Lower leg skin (tissue), 4 donors: ENCODE results near the gene RNF152. TPM values are rescaled to one million over a fixed set of nuclear protein-coding genes. Genes with fewer than 3 reads are reported as not detected.

ENCODE experiments used
- DNase-seq, 2 donors: peaks; one replicate each; pipeline ENCODE4 v3.0.0-alpha.2; 2019; ENCODE audit warnings: low spot score in 2 of 2
- H3K4me3 ChIP-seq: fragments of 200-600 bp; sonication (generic); 2 replicates; pipeline ENCODE4 v1.5.1; 2017; ENCODE audit warnings: mild to moderate bottlenecking, low read depth; ENCODE audit not compliant: poor library complexity, severe bottlenecking
- POLR2A ChIP-seq, 2 donors: fragments of 450-650 bp; IDR thresholded peaks; one replicate each; pipeline ENCODE4 v1.6.1; 2016 to 2017; ENCODE audit warnings: antibody characterized with exemption in 2 of 2, mild to moderate bottlenecking in 1 of 2, moderate library complexity in 1 of 2
- WGBS, 2 donors: methylation state at CpG; one replicate each; pipeline ENCODE4 v1.1.5; 2018; 5-methylcytosine and 5-hydroxymethylcytosine counted together
- intact Hi-C: fragments of 100-400 bp; cut with DNase I; formaldehyde crosslinking; loops from one replicate; pipeline ENCODE4 v1.15.0; 2023; ENCODE audit warnings: low total_unique reads
- total RNA-seq, 4 donors: library from RNA; depleted of rRNA; stranded (reverse); fragments of >200 nt; gene quantifications; one replicate each; pipeline ENCODE4 v1.1.0, GENCODE V29; 2016
- TF ChIP-seq, protein P1 (sequence below), 3 donors: fragments of 450-650 bp; IDR thresholded peaks; one replicate each; pipeline ENCODE4 v1.5.1; 2016; ENCODE audit warnings: antibody characterized with exemption in 3 of 3, mild to moderate bottlenecking in 3 of 3, moderate library complexity in 2 of 3

The RNF152 gene
- total RNA-seq, 4 donors from 2014 or later, result 37.1 to 112 (median 82.5) TPM

GRCh38 chr18:61891894-61892293 is 913 bp downstream of the RNF152 start:
- WGBS, 2 donors, result 63 to 64% methylated on average over 4 of the region's 4 CpGs
- DNase-seq, result no peak
- H3K4me3 ChIP-seq, result no peak overlapping the region
- intact Hi-C loops, result no loop called here
- TF ChIP-seq POLR2A (IDR thresholded peaks at IDR 0.05), result no peak
- TF ChIP-seq, protein P1, sequence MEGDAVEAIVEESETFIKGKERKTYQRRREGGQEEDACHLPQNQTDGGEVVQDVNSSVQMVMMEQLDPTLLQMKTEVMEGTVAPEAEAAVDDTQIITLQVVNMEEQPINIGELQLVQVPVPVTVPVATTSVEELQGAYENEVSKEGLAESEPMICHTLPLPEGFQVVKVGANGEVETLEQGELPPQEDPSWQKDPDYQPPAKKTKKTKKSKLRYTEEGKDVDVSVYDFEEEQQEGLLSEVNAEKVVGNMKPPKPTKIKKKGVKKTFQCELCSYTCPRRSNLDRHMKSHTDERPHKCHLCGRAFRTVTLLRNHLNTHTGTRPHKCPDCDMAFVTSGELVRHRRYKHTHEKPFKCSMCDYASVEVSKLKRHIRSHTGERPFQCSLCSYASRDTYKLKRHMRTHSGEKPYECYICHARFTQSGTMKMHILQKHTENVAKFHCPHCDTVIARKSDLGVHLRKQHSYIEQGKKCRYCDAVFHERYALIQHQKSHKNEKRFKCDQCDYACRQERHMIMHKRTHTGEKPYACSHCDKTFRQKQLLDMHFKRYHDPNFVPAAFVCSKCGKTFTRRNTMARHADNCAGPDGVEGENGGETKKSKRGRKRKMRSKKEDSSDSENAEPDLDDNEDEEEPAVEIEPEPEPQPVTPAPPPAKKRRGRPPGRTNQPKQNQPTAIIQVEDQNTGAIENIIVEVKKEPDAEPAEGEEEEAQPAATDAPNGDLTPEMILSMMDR (IDR thresholded peaks at IDR 0.05), result no peak

- DNase-seq, result no peak
- no peak for TF ChIP-seq POLR2A (IDR thresholded peaks at IDR 0.05)
- TF ChIP-seq, protein P1 (IDR thresholded peaks at IDR 0.05), result no peak
- 28 to 35% methylated on average over 2 of the region's 2 CpGs for WGBS, 2 donors
Observed at GRCh38 chr18:61891271-61891670, 1.5 kb downstream of the RNF152 start.

GRCh38 chr18:61890344-61890743 is 2.5 kb downstream of the RNF152 start:
- TF ChIP-seq POLR2A (IDR thresholded peaks at IDR 0.05), result no peak
- TF ChIP-seq, protein P1 (IDR thresholded peaks at IDR 0.05), result no peak
- no peak for DNase-seq
- no peak overlapping the region for H3K4me3 ChIP-seq
- intact Hi-C loops, result no loop called here
- WGBS, 2 donors, result 92 to 98% methylated on average over 3 of the region's 3 CpGs

More at GRCh38 chr18:61891271-61891670, 1.5 kb downstream of the RNF152 start:
- no peak overlapping the region for H3K4me3 ChIP-seq
- intact Hi-C loops, result no loop called here

DNA sequence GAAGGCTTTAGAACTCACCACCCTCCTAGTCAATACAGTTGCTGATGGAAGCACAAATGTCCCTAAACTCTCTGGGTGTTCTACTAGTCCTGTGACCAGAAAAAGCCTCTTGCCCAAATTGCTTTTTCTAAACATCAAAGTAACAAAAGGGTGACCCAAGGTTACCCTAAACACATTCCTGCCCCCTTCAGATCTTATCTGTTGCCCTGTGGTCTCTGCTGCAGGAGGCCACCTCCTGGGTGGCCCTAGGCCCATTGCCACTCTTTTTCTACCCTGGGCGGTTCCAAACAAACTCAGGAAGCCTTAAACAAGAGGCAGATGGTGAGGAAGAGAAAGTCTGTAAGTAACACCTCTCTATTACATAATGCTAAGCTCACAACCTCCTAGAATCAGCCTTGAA is 3.3 kb downstream of the RNF152 start:
- H3K4me3 ChIP-seq, result no peak overlapping the region
- TF ChIP-seq POLR2A (IDR thresholded peaks at IDR 0.05), result no peak
- TF ChIP-seq, protein P1 (IDR thresholded peaks at IDR 0.05), result no peak
- WGBS, 2 donors, result 67 to 78% methylated on average over 1 of the region's 1 CpG
- no peak for DNase-seq
- intact Hi-C loops, result no loop called here

DNA sequence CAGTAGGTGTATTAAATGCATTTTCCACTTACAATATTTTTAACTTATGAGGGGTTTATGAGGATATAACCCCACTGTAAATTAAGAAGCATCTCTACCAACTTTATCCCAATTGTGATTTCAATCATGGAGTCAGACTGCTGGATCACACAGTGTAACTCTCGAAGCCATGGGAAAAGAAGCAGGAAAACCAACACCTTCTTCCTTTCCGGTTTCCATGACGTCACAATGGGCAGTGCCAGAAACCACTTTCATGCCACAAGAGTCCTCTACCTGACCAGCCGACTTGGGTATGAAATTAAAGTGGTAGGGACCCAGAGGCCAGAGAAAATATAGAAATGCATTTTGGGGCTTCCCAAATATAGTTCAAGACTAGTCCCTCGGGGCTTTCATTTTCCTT is 4.2 kb downstream of the RNF152 start:
- whole genome bisulfite sequencing, 2 donors, result 78 to 82% methylated on average over 5 of the region's 5 CpGs
- H3K4me3 ChIP-seq, result no peak overlapping the region
- TF ChIP-seq, protein P1 (IDR thresholded peaks at IDR 0.05), result no peak
- no peak for TF ChIP-seq POLR2A (IDR thresholded peaks at IDR 0.05)
- DNase-seq, result no peak
- intact Hi-C loops, result no loop called here

DNA sequence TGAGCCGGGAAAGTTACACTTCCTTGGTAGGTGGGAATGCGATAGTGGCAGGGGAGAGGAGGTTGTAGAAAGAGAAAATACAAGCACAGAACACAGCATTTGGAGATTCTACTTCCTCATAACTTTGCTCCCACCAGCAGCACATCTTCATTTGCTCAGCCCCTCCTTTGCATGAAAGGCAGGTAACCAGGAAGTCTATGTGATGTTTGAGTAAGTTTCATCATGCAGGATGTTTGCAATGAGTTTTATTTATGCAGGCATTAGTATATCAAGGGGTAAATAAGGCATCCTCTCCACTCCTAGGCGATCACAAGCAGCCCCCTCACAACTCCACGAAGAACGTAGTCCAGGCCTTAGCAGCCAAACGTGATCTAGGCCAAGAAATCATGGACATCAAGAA is 5.0 kb downstream of the RNF152 start:
- WGBS, 2 donors, result 82 to 84% methylated on average over 6 of the region's 6 CpGs
- DNase-seq, result no peak
- intact Hi-C loops, result no loop called here
- no peak for TF ChIP-seq POLR2A (IDR thresholded peaks at IDR 0.05)
- TF ChIP-seq, protein P1 (IDR thresholded peaks at IDR 0.05), result no peak
- no peak overlapping the region for H3K4me3 ChIP-seq
